HG03457 (cell line): ENCODE data around the gene NPHP4.

Experiments
- ATAC-seq: cut with Tn5 transposase; IDR thresholded peaks from one replicate; pipeline ENCODE4 v1.9.1; 2021; ENCODE audit warnings: moderate number of reproducible peaks; ENCODE audit not compliant: unreplicated experiment

The NPHP4 gene

GRCh38 chr1:5915587-5916571 lies 76.3 kb downstream of the NPHP4 start:
- ATAC-seq, result no peak

GRCh38 chr1:5914676-5915365 lies 77.4 kb downstream of the NPHP4 start:
- no peak for ATAC-seq

GRCh38 chr1:5913876-5914275 lies 78.3 kb downstream of the NPHP4 start:
- ATAC-seq, result no peak

GRCh38 chr1:5913078-5913845 lies 79.0 kb downstream of the NPHP4 start:
- no peak for ATAC-seq

GRCh38 chr1:5911871-5912271 lies 80.4 kb downstream of the NPHP4 start:
- ATAC-seq, result no peak

GRCh38 chr1:5911157-5911556 lies 81.1 kb downstream of the NPHP4 start:
- no peak for ATAC-seq

GRCh38 chr1:5910666-5911065 lies 81.6 kb downstream of the NPHP4 start:
- ATAC-seq, result no peak

GRCh38 chr1:5910276-5910620 lies 82.0 kb downstream of the NPHP4 start:
- no peak for ATAC-seq

GRCh38 chr1:5909576-5910275 lies 82.5 kb downstream of the NPHP4 start:
- no peak for ATAC-seq

GRCh38 chr1:5908461-5909375 lies 83.5 kb downstream of the NPHP4 start:
- ATAC-seq, result no peak

GRCh38 chr1:5907966-5908365 lies 84.3 kb downstream of the NPHP4 start:
- no peak for ATAC-seq

GRCh38 chr1:5907386-5907785 lies 84.8 kb downstream of the NPHP4 start:
- no peak for ATAC-seq

- ATAC-seq, result no peak
These were observed 85.3 kb downstream of the NPHP4 start for GRCh38 chr1:5906966-5907365.

GRCh38 chr1:5906116-5906515 lies 86.1 kb downstream of the NPHP4 start:
- no peak for ATAC-seq

- ATAC-seq, result no peak
These were observed 86.8 kb downstream of the NPHP4 start for GRCh38 chr1:5905436-5905835.

GRCh38 chr1:5904551-5904950 lies 87.7 kb downstream of the NPHP4 start:
- no peak for ATAC-seq

GRCh38 chr1:5903680-5904079 lies 88.5 kb downstream of the NPHP4 start:
- ATAC-seq, result no peak

- no peak for ATAC-seq
These were observed 89.2 kb downstream of the NPHP4 start for GRCh38 chr1:5903031-5903430.

GRCh38 chr1:5901841-5902240 lies 90.4 kb downstream of the NPHP4 start:
- ATAC-seq, result no peak

- no peak for ATAC-seq
These were observed 91.1 kb downstream of the NPHP4 start for GRCh38 chr1:5901150-5901549.
